HEK293T (cell line): ENCODE data around the gene GPR158.

Experiments used
- ARNT ChIP-seq: fragments of 450-650 bp; IDR thresholded peaks from 2 replicates; pipeline ENCODE4 v1.6.1; 2017; ENCODE audit warnings: mild to moderate bottlenecking
- ELF4 ChIP-seq: fragments of 450-650 bp; IDR thresholded peaks from 2 replicates; pipeline ENCODE4 v1.6.1; 2017; ENCODE audit warnings: antibody characterized with exemption
- FOXK2 ChIP-seq: fragments of 450-650 bp; IDR thresholded peaks from 2 replicates; pipeline ENCODE4 v1.6.1; 2016; ENCODE audit warnings: mild to moderate bottlenecking
- FOXM1 ChIP-seq: fragments of 450-650 bp; IDR thresholded peaks from 2 replicates; pipeline ENCODE4 v1.6.1; 2017; ENCODE audit warnings: mild to moderate bottlenecking, borderline replicate concordance
- SUZ12 ChIP-seq: fragments of 450-650 bp; IDR thresholded peaks from 2 replicates; pipeline ENCODE4 v1.6.1; 2016; ENCODE audit warnings: mild to moderate bottlenecking
- ZNF384 ChIP-seq: fragments of 450-650 bp; IDR thresholded peaks from 2 replicates; pipeline ENCODE4 v1.6.1; 2016

GRCh38 chr10:25417611-25418010, 242.8 kb downstream of the GPR158 start:
- no peak for TF ChIP-seq ARNT
- TF ChIP-seq FOXK2, result no peak
- TF ChIP-seq SUZ12, result no peak
- no peak for TF ChIP-seq ELF4
- no peak for TF ChIP-seq FOXM1
- TF ChIP-seq ZNF384, result no peak
